Nephron (organoid): ENCODE data around the gene KLHL40.

Experiments
- H3K27ac Mint-ChIP-seq, 3 experiments: 2 replicates each; pipeline ENCODE4 v1.8.0; 2020; ENCODE audit warnings: mixed read lengths in 3 of 3, mild to moderate bottlenecking in 2 of 3, moderate library complexity in 1 of 3
- H3K27me3 Mint-ChIP-seq: 2 replicates; pipeline ENCODE4 v1.8.0; 2021; ENCODE audit warnings: low read depth, mild to moderate bottlenecking, moderate library complexity, mixed read lengths
- H3K36me3 Mint-ChIP-seq: 2 replicates; pipeline ENCODE4 v1.8.0; 2020; ENCODE audit warnings: low read depth, mixed read lengths
- H3K4me1 Mint-ChIP-seq: 2 replicates; pipeline ENCODE4 v1.8.0; 2020; ENCODE audit warnings: mixed read lengths
- H3K4me3 Mint-ChIP-seq, 3 experiments: 2 replicates each; pipeline ENCODE4 v1.8.0; 2020; ENCODE audit warnings: mild to moderate bottlenecking in 3 of 3, mixed read lengths in 3 of 3, moderate library complexity in 2 of 3
- H3K9me3 Mint-ChIP-seq: 2 replicates; pipeline ENCODE4 v1.8.0; 2020; ENCODE audit warnings: mixed read lengths
- TF ChIP-seq, protein P1 (sequence below), 3 experiments: fragments of 200-600 bp; sonication (generic); IDR thresholded peaks; one replicate each; pipeline ENCODE4 v1.5.0; 2021; ENCODE audit warnings: antibody characterized with exemption in 3 of 3; ENCODE audit not compliant: unreplicated experiment in 3 of 3

KLHL40 gene

GRCh38 chr3:42733501-42734262 is 48.3 kb downstream of the KLHL40 start:
- TF ChIP-seq, protein P1, sequence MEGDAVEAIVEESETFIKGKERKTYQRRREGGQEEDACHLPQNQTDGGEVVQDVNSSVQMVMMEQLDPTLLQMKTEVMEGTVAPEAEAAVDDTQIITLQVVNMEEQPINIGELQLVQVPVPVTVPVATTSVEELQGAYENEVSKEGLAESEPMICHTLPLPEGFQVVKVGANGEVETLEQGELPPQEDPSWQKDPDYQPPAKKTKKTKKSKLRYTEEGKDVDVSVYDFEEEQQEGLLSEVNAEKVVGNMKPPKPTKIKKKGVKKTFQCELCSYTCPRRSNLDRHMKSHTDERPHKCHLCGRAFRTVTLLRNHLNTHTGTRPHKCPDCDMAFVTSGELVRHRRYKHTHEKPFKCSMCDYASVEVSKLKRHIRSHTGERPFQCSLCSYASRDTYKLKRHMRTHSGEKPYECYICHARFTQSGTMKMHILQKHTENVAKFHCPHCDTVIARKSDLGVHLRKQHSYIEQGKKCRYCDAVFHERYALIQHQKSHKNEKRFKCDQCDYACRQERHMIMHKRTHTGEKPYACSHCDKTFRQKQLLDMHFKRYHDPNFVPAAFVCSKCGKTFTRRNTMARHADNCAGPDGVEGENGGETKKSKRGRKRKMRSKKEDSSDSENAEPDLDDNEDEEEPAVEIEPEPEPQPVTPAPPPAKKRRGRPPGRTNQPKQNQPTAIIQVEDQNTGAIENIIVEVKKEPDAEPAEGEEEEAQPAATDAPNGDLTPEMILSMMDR (IDR thresholded peaks at IDR 0.05; ENCODE audit: unreplicated experiment in 3 of 3), result no peak
- no peak overlapping the region for H3K27ac Mint-ChIP-seq
- peaks cover 18% of the 10 kb centered on the region for H3K27me3 Mint-ChIP-seq
- peaks cover 5% of the 10 kb centered on the region for H3K9me3 Mint-ChIP-seq
- peaks cover 8% of the 10 kb centered on the region for H3K4me1 Mint-ChIP-seq
- H3K4me3 Mint-ChIP-seq, result no peak overlapping the region
- H3K36me3 Mint-ChIP-seq, result no peaks in the 10 kb centered on the region

DNA sequence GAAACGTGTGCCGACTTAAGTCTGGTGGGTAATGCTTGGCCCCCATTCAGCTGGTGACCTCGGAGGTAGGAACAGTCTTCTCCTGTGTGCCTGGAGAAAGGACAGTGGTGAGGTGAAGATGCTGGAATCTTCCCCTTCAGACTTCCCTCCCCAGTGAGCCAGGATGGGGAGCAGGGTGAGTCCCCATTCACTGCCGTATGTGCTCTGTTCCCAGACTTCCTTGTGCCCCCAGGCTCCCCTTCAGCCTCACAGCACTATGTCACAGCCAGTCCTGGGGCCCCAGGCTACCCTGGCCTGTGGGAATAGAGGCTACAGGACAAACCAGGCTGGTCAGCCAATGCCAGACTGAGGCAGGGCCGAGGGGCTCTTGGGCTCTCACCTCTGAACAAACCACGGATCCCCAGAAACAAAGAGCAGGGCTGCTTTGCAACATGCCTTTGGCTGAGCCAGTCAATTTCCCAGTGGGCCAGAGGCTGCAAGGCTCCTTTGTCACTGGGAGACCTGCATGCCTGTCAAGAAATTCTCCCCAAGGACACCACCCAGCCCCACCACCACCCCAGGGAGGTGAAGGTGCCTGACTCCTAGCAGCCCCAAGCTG is 49.0 kb downstream of the KLHL40 start:
- TF ChIP-seq, protein P1 (IDR thresholded peaks at IDR 0.05; ENCODE audit: unreplicated experiment in 3 of 3), result no peak
- Mint-ChIP-seq H3K4me1 (peaks cover 7% of the 10 kb centered on the region), H3K9me3 (peaks cover 5% of the 10 kb centered on the region), H3K4me3 (no peak overlapping the region), H3K27ac (no peak overlapping the region), H3K27me3 (peaks cover 14% of the 10 kb centered on the region), H3K36me3 (no peaks in the 10 kb centered on the region)

- Mint-ChIP-seq H3K9me3 (peaks cover 5% of the 10 kb centered on the region), H3K27ac (no peak overlapping the region), H3K27me3 (peaks cover 13% of the 10 kb centered on the region), H3K4me1 (peaks cover 5% of the 10 kb centered on the region), H3K36me3 (no peaks in the 10 kb centered on the region), H3K4me3 (no peak overlapping the region)
- TF ChIP-seq, protein P1 (IDR thresholded peaks at IDR 0.05; ENCODE audit: unreplicated experiment in 3 of 3), result no peak
Observed at GRCh38 chr3:42735019-42735418, 49.7 kb downstream of the KLHL40 start.

GRCh38 chr3:42735615-42736014 is 50.3 kb downstream of the KLHL40 start:
- H3K27ac Mint-ChIP-seq, result no peak overlapping the region
- no peaks in the 10 kb centered on the region for H3K36me3 Mint-ChIP-seq
- H3K4me3 Mint-ChIP-seq, result no peak overlapping the region
- TF ChIP-seq, protein P1 (IDR thresholded peaks at IDR 0.05; ENCODE audit: unreplicated experiment in 3 of 3), result no peak
- peaks cover 16% of the 10 kb centered on the region for H3K27me3 Mint-ChIP-seq
- H3K4me1 Mint-ChIP-seq, result peaks cover 4% of the 10 kb centered on the region
- peaks cover 5% of the 10 kb centered on the region for H3K9me3 Mint-ChIP-seq

DNA sequence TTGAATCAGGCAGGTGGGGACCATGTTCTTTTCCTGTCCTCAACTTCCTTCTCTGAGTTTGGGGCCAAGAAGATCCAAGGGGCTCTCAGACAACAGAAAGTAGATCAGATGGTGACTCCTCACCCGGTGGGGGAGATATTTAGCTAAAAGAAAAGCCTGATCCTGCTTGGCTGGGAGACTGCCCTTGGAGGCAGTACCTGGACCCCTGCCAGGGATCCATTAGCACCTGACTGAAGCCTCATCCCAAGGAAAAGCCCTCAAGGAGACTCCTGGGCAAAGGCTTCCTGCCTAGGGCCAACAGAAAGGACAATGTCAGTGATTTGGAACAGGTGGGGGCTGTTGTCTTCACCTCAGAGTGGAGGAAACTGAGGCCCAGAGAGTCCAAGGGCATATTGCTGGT is 50.7 kb downstream of the KLHL40 start:
- Mint-ChIP-seq H3K27ac (no peak overlapping the region), H3K36me3 (no peaks in the 10 kb centered on the region), H3K4me1 (peaks cover 4% of the 10 kb centered on the region), H3K27me3 (peaks cover 16% of the 10 kb centered on the region), H3K9me3 (peaks cover 5% of the 10 kb centered on the region), H3K4me3 (no peak overlapping the region)
- TF ChIP-seq, protein P1 (IDR thresholded peaks at IDR 0.05; ENCODE audit: unreplicated experiment in 3 of 3), result no peak

DNA sequence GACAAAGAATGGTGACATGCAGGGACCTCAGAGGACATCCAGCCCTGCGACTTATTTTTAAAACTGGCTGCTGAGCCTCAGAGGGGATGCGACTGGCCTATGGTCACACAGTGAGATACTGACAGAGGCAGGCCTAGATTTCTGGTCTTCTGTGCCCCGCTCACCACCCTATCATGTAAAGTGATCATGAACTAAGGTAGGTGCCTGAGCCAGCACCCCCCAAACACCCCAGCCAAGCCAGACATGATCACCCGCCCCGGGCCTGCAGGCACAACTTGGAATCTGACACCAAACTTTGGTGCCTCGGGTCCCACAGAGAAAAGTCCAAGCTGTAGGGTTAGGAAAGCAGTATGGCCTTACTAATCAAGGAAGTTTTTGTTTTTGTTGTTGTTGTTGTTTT is 51.2 kb downstream of the KLHL40 start:
- no peak overlapping the region for H3K4me3 Mint-ChIP-seq
- no peaks in the 10 kb centered on the region for H3K36me3 Mint-ChIP-seq
- H3K27me3 Mint-ChIP-seq, result peaks cover 16% of the 10 kb centered on the region
- TF ChIP-seq, protein P1 (IDR thresholded peaks at IDR 0.05; ENCODE audit: unreplicated experiment in 3 of 3), result no peak
- H3K27ac Mint-ChIP-seq, result no peak overlapping the region
- peaks cover 5% of the 10 kb centered on the region for H3K9me3 Mint-ChIP-seq
- H3K4me1 Mint-ChIP-seq, result peaks cover 4% of the 10 kb centered on the region
